IMR-90 (cell line): ENCODE results near the gene C22orf15. TPM values are rescaled to one million over a fixed set of nuclear protein-coding genes. Genes with fewer than 3 reads are reported as not detected.

Experiments
- ATAC-seq: fragments of 200-7000 bp; cut with Tn5 transposase; 2 replicates; pipeline ENCODE4 v1.9.1; 2020; ENCODE audit warnings: low read depth, mild to moderate bottlenecking, moderate library complexity
- BruUV-seq: library from RNA; stranded (reverse); fragments of 400-500 nt; replicated peaks from 2 replicates; lab custom pipeline; 2021; lab: Mats Ljungman, UMichigan
- CTCF ChIA-PET: fragments of 300-600 bp; formaldehyde crosslinking; extraction: SDS; loops from one replicate; lab custom pipeline; 2021; ENCODE audit warnings: antibody characterized with exemption; lab: Yijun Ruan, JAX
- POLR2A ChIA-PET: fragments of 300-600 bp; sonication (Branson Sonifier 250); formaldehyde crosslinking; loops from one replicate; lab custom pipeline; 2022; ENCODE audit warnings: antibody characterized with exemption; ENCODE audit not compliant: unreplicated experiment; lab: Charles Lee
- DNase-seq: peaks from one replicate; pipeline ENCODE4 v3.0.0; 2013
- H2AFZ ChIP-seq: replicated peaks from 2 replicates; pipeline ENCODE3; 2013; ENCODE audit warnings: low read length, mild to moderate bottlenecking; ENCODE audit not compliant: poor library complexity
- H2AK5ac ChIP-seq: 2 replicates; pipeline ENCODE4 v1.6.1; 2013; ENCODE audit warnings: low read depth, low read length, inconsistent platforms
- H2AK9ac ChIP-seq: replicated peaks from 2 replicates; pipeline ENCODE3; 2013; ENCODE audit warnings: mild to moderate bottlenecking, low read depth, low read length, moderate library complexity; ENCODE audit not compliant: poor library complexity
- H2BK120ac ChIP-seq: 2 replicates; pipeline ENCODE4 v1.6.1; 2013; ENCODE audit warnings: low read depth, low read length, inconsistent platforms
- H2BK15ac ChIP-seq: 3 replicates; pipeline ENCODE4 v1.6.1; 2013; ENCODE audit warnings: low read depth, low read length, inconsistent platforms
- H2BK20ac ChIP-seq: 2 replicates; pipeline ENCODE4 v1.6.1; 2013; ENCODE audit warnings: low read depth, mild to moderate bottlenecking, inconsistent platforms, low read length, moderate library complexity
- H2BK5ac ChIP-seq: 2 replicates; pipeline ENCODE4 v1.6.1; 2013; ENCODE audit warnings: mild to moderate bottlenecking, low read depth, low read length, inconsistent platforms; ENCODE audit not compliant: poor library complexity, severe bottlenecking
- H3K14ac ChIP-seq: replicated peaks from 2 replicates; pipeline ENCODE4 v1.6.1; 2013; ENCODE audit warnings: low read depth, low read length, inconsistent platforms
- H3K18ac ChIP-seq: 2 replicates; pipeline ENCODE4 v1.6.1; 2013; ENCODE audit warnings: low read depth, low read length, control low read depth
- H3K23ac ChIP-seq: 2 replicates; pipeline ENCODE4 v1.6.1; 2013; ENCODE audit warnings: low read depth, low read length, inconsistent platforms
- H3K27ac ChIP-seq: 2 replicates; pipeline ENCODE4 v1.5.1; 2013; ENCODE audit warnings: mild to moderate bottlenecking, control low read depth, low read length; ENCODE audit not compliant: insufficient read depth
- H3K27me3 ChIP-seq: 2 replicates; pipeline ENCODE4 v1.6.1; 2013; ENCODE audit warnings: low read length; ENCODE audit not compliant: control insufficient read depth, insufficient read depth
- H3K36me3 ChIP-seq: 2 replicates; pipeline ENCODE4 v1.6.1; 2013; ENCODE audit warnings: low read length, mixed read lengths; ENCODE audit not compliant: control insufficient read depth, insufficient read depth
- H3K4ac ChIP-seq: 2 replicates; pipeline ENCODE4 v1.6.1; 2013; ENCODE audit warnings: low read depth, low read length, inconsistent platforms
- H3K4me1 ChIP-seq: 2 replicates; pipeline ENCODE4 v1.6.1; 2013; ENCODE audit warnings: low read length, mixed read lengths; ENCODE audit not compliant: control insufficient read depth, insufficient read depth
- H3K4me2 ChIP-seq: 2 replicates; pipeline ENCODE4 v1.6.1; 2013; ENCODE audit warnings: low read depth, mild to moderate bottlenecking, control low read depth, low read length, moderate library complexity
- H3K4me3 ChIP-seq: 2 replicates; pipeline ENCODE4 v1.5.1; 2013; ENCODE audit warnings: low read depth, mild to moderate bottlenecking, control low read depth, low read length, moderate library complexity; ENCODE audit not compliant: insufficient read depth
- H3K56ac ChIP-seq: 2 replicates; pipeline ENCODE4 v1.6.1; 2013; ENCODE audit warnings: low read length, inconsistent platforms; ENCODE audit not compliant: insufficient read depth; ENCODE audit errors: extremely low read depth
- H3K79me1 ChIP-seq, 2 experiments: 2 replicates each; pipeline ENCODE4 v1.6.1; 2013; ENCODE audit warnings: low read length in 2 of 2, inconsistent platforms in 1 of 2, low read depth in 1 of 2
- H3K9ac ChIP-seq: 2 replicates; pipeline ENCODE4 v1.6.1; 2013; ENCODE audit warnings: low read depth, low read length, control low read depth
- H3K9me1 ChIP-seq: 2 replicates; pipeline ENCODE4 v1.6.1; 2013; ENCODE audit warnings: low read length, inconsistent platforms; ENCODE audit not compliant: insufficient read depth
- H3K9me3 ChIP-seq: 2 replicates; pipeline ENCODE4 v1.6.1; 2013; ENCODE audit warnings: low read length; ENCODE audit not compliant: control insufficient read depth, insufficient read depth
- H4K20me1 ChIP-seq: 2 replicates; pipeline ENCODE4 v1.6.1; 2013; ENCODE audit warnings: low read length, inconsistent platforms; ENCODE audit not compliant: insufficient read depth
- H4K5ac ChIP-seq: 2 replicates; pipeline ENCODE4 v1.6.1; 2013; ENCODE audit warnings: mild to moderate bottlenecking, low read depth, low read length, control low read depth
- H4K8ac ChIP-seq, 2 experiments: 2 replicates each; pipeline ENCODE4 v1.6.1; 2013; ENCODE audit warnings: low read depth in 2 of 2, low read length in 2 of 2, control low read depth in 1 of 2, inconsistent platforms in 1 of 2
- H4K91ac ChIP-seq: 2 replicates; pipeline ENCODE4 v1.6.1; 2013; ENCODE audit warnings: low read depth, low read length, inconsistent platforms; ENCODE audit not compliant: insufficient read depth
- BHLHE40 ChIP-seq: fragments of 150-350 bp; IDR thresholded peaks from 2 replicates; pipeline ENCODE4 v1.6.1; 2016; ENCODE audit warnings: mild to moderate bottlenecking, low read depth, low read length
- CEBPB ChIP-seq: IDR thresholded peaks from 2 replicates; pipeline ENCODE4 v1.6.1; 2012; ENCODE audit warnings: low read depth, low read length, improper control_type of control experiment
- CHD1 ChIP-seq: IDR thresholded peaks from 2 replicates; pipeline ENCODE4 v1.6.1; 2012; ENCODE audit warnings: low read depth, low read length, improper control_type of control experiment
- CTCF ChIP-seq: conservative IDR thresholded peaks from 2 replicates; pipeline ENCODE4 v1.5.1; 2012; ENCODE audit warnings: mild to moderate bottlenecking, low read depth, low read length, improper control_type of control experiment
- ELK1 ChIP-seq: fragments of 150-350 bp; IDR thresholded peaks from 2 replicates; pipeline ENCODE4 v1.6.1; 2016; ENCODE audit warnings: low read depth, mild to moderate bottlenecking, low read length, moderate library complexity, borderline replicate concordance
- FOS ChIP-seq: fragments of 150-350 bp; IDR thresholded peaks from 2 replicates; pipeline ENCODE4 v1.6.1; 2016; ENCODE audit warnings: low read depth, low read length
- MAFK ChIP-seq: IDR thresholded peaks from 2 replicates; pipeline ENCODE4 v1.6.1; 2012; ENCODE audit warnings: low read depth, low read length, improper control_type of control experiment
- MAZ ChIP-seq: IDR thresholded peaks from 2 replicates; pipeline ENCODE4 v1.6.1; 2012; ENCODE audit warnings: low read depth, mild to moderate bottlenecking, low read length, improper control_type of control experiment, moderate library complexity, borderline replicate concordance
- MXI1 ChIP-seq: IDR thresholded peaks from 2 replicates; pipeline ENCODE4 v1.6.1; 2012; ENCODE audit warnings: low read depth, mild to moderate bottlenecking, low read length, moderate library complexity, borderline replicate concordance
- NFE2L2 ChIP-seq: fragments of 150-350 bp; IDR thresholded peaks from 2 replicates; pipeline ENCODE4 v1.6.1; 2016; ENCODE audit warnings: low read depth, mild to moderate bottlenecking, low read length
- POLR2A ChIP-seq: IDR thresholded peaks from 2 replicates; pipeline ENCODE4 v1.6.1; 2012; ENCODE audit warnings: mild to moderate bottlenecking, low read depth, low read length
- RAD21 ChIP-seq: IDR thresholded peaks from 2 replicates; pipeline ENCODE4 v1.6.1; 2012; ENCODE audit warnings: low read length, improper control_type of control experiment
- RCOR1 ChIP-seq: IDR thresholded peaks from 2 replicates; pipeline ENCODE4 v1.6.1; 2012; ENCODE audit warnings: mild to moderate bottlenecking, low read length, improper control_type of control experiment; ENCODE audit not compliant: insufficient replicate concordance
- RFX5 ChIP-seq: IDR thresholded peaks from 2 replicates; pipeline ENCODE4 v1.8.0; 2012; ENCODE audit warnings: low read depth, mild to moderate bottlenecking, low read length, moderate library complexity
- SMC3 ChIP-seq: fragments of 150-350 bp; IDR thresholded peaks from 2 replicates; pipeline ENCODE4 v1.6.1; 2016; ENCODE audit warnings: low read depth, mild to moderate bottlenecking, antibody characterized with exemption, low read length, moderate library complexity
- USF2 ChIP-seq: fragments of 150-350 bp; IDR thresholded peaks from 2 replicates; pipeline ENCODE4 v1.6.1; 2017; ENCODE audit warnings: mild to moderate bottlenecking, antibody characterized with exemption, low read length, low read depth
- WGBS, 2 experiments: methylation state at CpG; one replicate each; pipeline versions ENCODE4 v1.1.5 to v1.1.7; 2013; ENCODE audit warnings: missing lambda C conversion rate in 2 of 2; ENCODE audit not compliant: insufficient read length in 1 of 2; ENCODE audit errors: extremely low coverage in 2 of 2; 5-methylcytosine and 5-hydroxymethylcytosine counted together
- dilution Hi-C: fragments of 300-500 bp; cut with HindIII; formaldehyde crosslinking; loops from one replicate; pipeline ENCODE4 v1.14.3; 2018; ENCODE audit warnings: low sequenced_read_pairs; ENCODE audit not compliant: unreplicated experiment
- in situ Hi-C: fragments of 300-500 bp; cut with MboI; formaldehyde crosslinking; loops from 3 replicates; pipeline ENCODE4 v1.14.3; 2019; ENCODE audit warnings: low sequenced_read_pairs, inconsistent platforms, mixed read lengths
- intact Hi-C: fragments of 100-400 bp; cut with micrococcal nuclease; formaldehyde crosslinking; loops from 2 replicates; pipeline ENCODE4 v1.10.0; 2022
- polyA plus RNA-seq, 3 experiments: library from polyadenylated mRNA; depleted of rRNA; stranded (reverse); fragments of >200 nt; gene quantifications; 2 replicates each; pipeline ENCODE4 v1.2.3, GENCODE V29; 2012; ENCODE audit warnings: low replicate concordance in 1 of 3
- total RNA-seq: library from RNA; depleted of rRNA; stranded (reverse); fragments of >200 nt; gene quantifications from 2 replicates; pipeline ENCODE4 v1.2.3, GENCODE V29; 2012

C22orf15 gene
- total and polyA plus RNA-seq, 2 of the 4 experiments (the other 2 are of a cell fraction) = 2.3 to 3.1 TPM

- H3K4me3 ChIP-seq = no peak overlapping the region
- dilution Hi-C loops = no loop called here
- no TSS peak for BruUV-seq
Measured at GRCh38 chr22:23774922-23775436, 12.2 kb downstream of the C22orf15 start.

More at GRCh38 chr22:23774922-23775436, 12.2 kb downstream of the C22orf15 start:
- in situ Hi-C loops (no loop called here), intact Hi-C loops (loop anchor here (5.0 to 10.0 kb wide), 2 partner anchors 72 to 180 kb away; no protein-coding TSS in a partner anchor)
- Histone ChIP-seq H3K79me1 (peaks cover 0 to 7% of the 10 kb centered on the region in 2 experiments; a peak in 1 of 4 replicates), H3K4me1 (peaks cover 23% of the 10 kb centered on the region; the same call in 1 of the 2 replicates), H3K27ac (no peak overlapping the region), H4K20me1 (no peaks in the 10 kb centered on the region), H2BK15ac (no peak overlapping the region), H3K9ac (no peak overlapping the region), H3K18ac (no peak overlapping the region), H3K14ac (no peak overlapping the region), H3K27me3 (no peaks in the 10 kb centered on the region), H2BK5ac (no peak overlapping the region), H3K9me3 (no peaks in the 10 kb centered on the region), H2BK120ac (no peak overlapping the region), H3K4ac (0 out of 2 replicates have a peak overlapping the region, but pooled peaks have one; percentile 33), H3K9me1 (peaks cover 12% of the 10 kb centered on the region), H3K56ac (no peak overlapping the region), H2BK20ac (no peak overlapping the region), H2AK9ac (peak overlapping the region; percentile 7), H2AFZ (peak overlapping the region; percentile 16), H3K36me3 (no peaks in the 10 kb centered on the region), H4K5ac (no peak overlapping the region), H4K8ac (no peak overlapping the region), H3K4me2 (no peak overlapping the region), H2AK5ac (peak overlapping the region; percentile 64; the same call in 1 of the 2 replicates), H3K23ac (no peak overlapping the region), H4K91ac (no peak overlapping the region)
- CTCF ChIA-PET = interaction anchor here (1.0 to 1.4 kb wide), 2 partner anchors 9 to 15 kb away, joined by 3 to 4 read pairs; no protein-coding TSS in a partner anchor
- DNase-seq = peak; percentile 33
- no CpG with 5 or more reads among the region's 2 CpGs for WGBS, 2 experiments
- peak; percentile 28 for ATAC-seq
- POLR2A ChIA-PET = no interaction called here
- TF ChIP-seq MAFK (no peak), ELK1 (no peak), BHLHE40 (no peak), CEBPB (no peak), MXI1 (no peak), CTCF (no peak), RAD21 (no peak), MAZ (no peak), NFE2L2 (no peak), CHD1 (no peak), RFX5 (no peak), RCOR1 (no peak), SMC3 (no peak), FOS (no peak), POLR2A (no peak), USF2 (no peak)
